ENCODE measurements around the gene TBX20. TPM values are rescaled to one million over a fixed set of nuclear protein-coding genes. Genes with fewer than 3 reads are reported as not detected.

Gene TBX20
- total RNA-seq (1.5 TPM), polyA plus RNA-seq (under 1 TPM in 1 of 4 donors, not detected in 3; 0.12 TPM)

- Mint-ChIP-seq H3K4me1 (peaks cover 12 to 33% (median 27%) of the 10 kb centered on the region in 4 donors), H3K4me3 (peak within 1 kb of the TSS; percentile 79 to 86 (median 84)), H3K9me3 (peaks cover 0 to 10% (median 0%) of the 10 kb centered on the region in 7 donors), H3K27ac (peak within 1 kb of the TSS in 1 of 3 donors; percentile 20), H3K27me3 (peaks cover 88% of the 10 kb centered on the region), H3K36me3 (no peaks in the 10 kb centered on the region)
- no peaks in the 10 kb centered on the region for H3K9me3 ChIP-seq (ENCODE audit: control insufficient read depth in 2 of 2, low read length in 2 of 2)
- H3K4me1 ChIP-seq (ENCODE audit: control insufficient read depth, insufficient read depth, low read length, poor library complexity, severe bottlenecking): peaks cover 13% of the 10 kb centered on the region
- H3K27me3 ChIP-seq (ENCODE audit: control insufficient read depth, insufficient read depth, low read length): peaks cover 61% of the 10 kb centered on the region
- H3K36me3 ChIP-seq (ENCODE audit: control insufficient read depth, insufficient read depth, low read length): no peaks in the 10 kb centered on the region
- H3K27ac ChIP-seq (ENCODE audit: insufficient read depth, low read length, poor library complexity, severe bottlenecking): no peak within 1 kb of the TSS
- ATAC-seq (ENCODE audit: low read depth in 2 of 2): peak; percentile 46 to 68
- DNase-seq: peak; percentile 5 to 60 (median 30)
- H3K4me3 ChIP-seq (ENCODE audit: low read depth, low read length): peak within 1 kb of the TSS; percentile 37
Measured at GRCh38 chr7:35253710-35254495, at the start of gene TBX20. Gene TBX20 (minus strand): TSS chr7:35254100. CDS start chr7:35253620, 480 bp downstream.

- Mint-ChIP-seq H3K9me3 (peaks cover 0 to 10% (median 0%) of the 10 kb centered on the region in 7 donors), H3K36me3 (no peaks in the 10 kb centered on the region), H3K27me3 (peaks cover 9% of the 10 kb centered on the region), H3K4me1 (no peaks in the 10 kb centered on the region), H3K4me3 (no peak overlapping the region), H3K27ac (no peak overlapping the region)
- H3K4me3 ChIP-seq (ENCODE audit: low read depth, low read length): no peak overlapping the region
- ATAC-seq (ENCODE audit: low read depth in 2 of 2): no peak
- no peaks in the 10 kb centered on the region for H3K4me1 ChIP-seq (ENCODE audit: control insufficient read depth, insufficient read depth, low read length, poor library complexity, severe bottlenecking)
- H3K36me3 ChIP-seq (ENCODE audit: control insufficient read depth, insufficient read depth, low read length): no peaks in the 10 kb centered on the region
- H3K27ac ChIP-seq (ENCODE audit: insufficient read depth, low read length, poor library complexity, severe bottlenecking): no peak overlapping the region
- DNase-seq: no peak
- peaks cover 7% of the 10 kb centered on the region for H3K27me3 ChIP-seq (ENCODE audit: control insufficient read depth, insufficient read depth, low read length)
- no peaks in the 10 kb centered on the region for H3K9me3 ChIP-seq (ENCODE audit: control insufficient read depth in 2 of 2, low read length in 2 of 2)
Measured at GRCh38 chr7:35289376-35289775, 35.5 kb upstream of the TBX20 start.

- H3K36me3 Mint-ChIP-seq: no peaks in the 10 kb centered on the region
- Histone ChIP-seq H3K4me3 (ENCODE audit: low read depth, low read length) (no peak overlapping the region), H3K4me1 (ENCODE audit: control insufficient read depth, insufficient read depth, low read length, poor library complexity, severe bottlenecking) (no peaks in the 10 kb centered on the region), H3K27ac (ENCODE audit: insufficient read depth, low read length, poor library complexity, severe bottlenecking) (no peak overlapping the region), H3K27me3 (ENCODE audit: control insufficient read depth, insufficient read depth, low read length) (peaks cover 8% of the 10 kb centered on the region), H3K9me3 (ENCODE audit: control insufficient read depth in 2 of 2, low read length in 2 of 2) (no peaks in the 10 kb centered on the region), H3K36me3 (ENCODE audit: control insufficient read depth, insufficient read depth, low read length) (no peaks in the 10 kb centered on the region)
- no peak overlapping the region for H3K27ac Mint-ChIP-seq
- peaks cover 16% of the 10 kb centered on the region for H3K27me3 Mint-ChIP-seq
- no peak for ATAC-seq (ENCODE audit: low read depth in 2 of 2)
- H3K4me1 Mint-ChIP-seq: no peaks in the 10 kb centered on the region
- peaks cover 0 to 10% (median 0%) of the 10 kb centered on the region in 7 donors for H3K9me3 Mint-ChIP-seq
- DNase-seq: no peak
- no peak overlapping the region for H3K4me3 Mint-ChIP-seq
Measured at GRCh38 chr7:35286986-35287385, 33.1 kb upstream of the TBX20 start.

GRCh38 chr7:35286422-35286821 lies 32.5 kb upstream of the TBX20 start:
- Mint-ChIP-seq H3K9me3 (peaks cover 0 to 10% (median 0%) of the 10 kb centered on the region in 7 donors), H3K4me1 (no peaks in the 10 kb centered on the region), H3K4me3 (no peak overlapping the region), H3K27ac (no peak overlapping the region), H3K36me3 (no peaks in the 10 kb centered on the region), H3K27me3 (peaks cover 16% of the 10 kb centered on the region)
- no peak overlapping the region for H3K27ac ChIP-seq (ENCODE audit: insufficient read depth, low read length, poor library complexity, severe bottlenecking)
- ATAC-seq (ENCODE audit: low read depth in 2 of 2) (no peak), DNase-seq (no peak)
- no peaks in the 10 kb centered on the region for H3K9me3 ChIP-seq (ENCODE audit: control insufficient read depth in 2 of 2, low read length in 2 of 2)
- peaks cover 8% of the 10 kb centered on the region for H3K27me3 ChIP-seq (ENCODE audit: control insufficient read depth, insufficient read depth, low read length)
- H3K4me3 ChIP-seq (ENCODE audit: low read depth, low read length): no peak overlapping the region
- no peaks in the 10 kb centered on the region for H3K4me1 ChIP-seq (ENCODE audit: control insufficient read depth, insufficient read depth, low read length, poor library complexity, severe bottlenecking)
- H3K36me3 ChIP-seq (ENCODE audit: control insufficient read depth, insufficient read depth, low read length): no peaks in the 10 kb centered on the region

- Histone ChIP-seq H3K27me3 (ENCODE audit: control insufficient read depth, insufficient read depth, low read length) (peaks cover 8% of the 10 kb centered on the region), H3K36me3 (ENCODE audit: control insufficient read depth, insufficient read depth, low read length) (no peaks in the 10 kb centered on the region), H3K4me3 (ENCODE audit: low read depth, low read length) (no peak overlapping the region), H3K4me1 (ENCODE audit: control insufficient read depth, insufficient read depth, low read length, poor library complexity, severe bottlenecking) (no peaks in the 10 kb centered on the region), H3K27ac (ENCODE audit: insufficient read depth, low read length, poor library complexity, severe bottlenecking) (no peak overlapping the region), H3K9me3 (ENCODE audit: control insufficient read depth in 2 of 2, low read length in 2 of 2) (no peaks in the 10 kb centered on the region)
- DNase-seq (no peak), ATAC-seq (ENCODE audit: low read depth in 2 of 2) (no peak)
- Mint-ChIP-seq H3K4me3 (no peak overlapping the region), H3K27me3 (peaks cover 20% of the 10 kb centered on the region), H3K4me1 (no peaks in the 10 kb centered on the region), H3K36me3 (no peaks in the 10 kb centered on the region), H3K27ac (no peak overlapping the region), H3K9me3 (peaks cover 0 to 10% (median 0%) of the 10 kb centered on the region in 7 donors)
Measured at GRCh38 chr7:35285799-35286198, 31.9 kb upstream of the TBX20 start.

GRCh38 chr7:35280902-35281301 lies 27.0 kb upstream of the TBX20 start:
- ATAC-seq (ENCODE audit: low read depth in 2 of 2): no peak
- H3K4me1 Mint-ChIP-seq: no peaks in the 10 kb centered on the region
- H3K27ac Mint-ChIP-seq: no peak overlapping the region
- peaks cover 6% of the 10 kb centered on the region for H3K27me3 ChIP-seq (ENCODE audit: control insufficient read depth, insufficient read depth, low read length)
- no peak overlapping the region for H3K27ac ChIP-seq (ENCODE audit: insufficient read depth, low read length, poor library complexity, severe bottlenecking)
- peaks cover 0 to 2% (median 0%) of the 10 kb centered on the region in 7 donors for H3K9me3 Mint-ChIP-seq
- H3K4me3 ChIP-seq (ENCODE audit: low read depth, low read length): no peak overlapping the region
- H3K4me3 Mint-ChIP-seq: no peak overlapping the region
- no peak for DNase-seq
- no peaks in the 10 kb centered on the region for H3K36me3 Mint-ChIP-seq
- no peaks in the 10 kb centered on the region for H3K9me3 ChIP-seq (ENCODE audit: control insufficient read depth in 2 of 2, low read length in 2 of 2)
- no peaks in the 10 kb centered on the region for H3K4me1 ChIP-seq (ENCODE audit: control insufficient read depth, insufficient read depth, low read length, poor library complexity, severe bottlenecking)
- H3K36me3 ChIP-seq (ENCODE audit: control insufficient read depth, insufficient read depth, low read length): no peaks in the 10 kb centered on the region
- peaks cover 24% of the 10 kb centered on the region for H3K27me3 Mint-ChIP-seq

GRCh38 chr7:35277359-35277758 lies 23.5 kb upstream of the TBX20 start:
- H3K36me3 Mint-ChIP-seq: no peaks in the 10 kb centered on the region
- Histone ChIP-seq H3K4me1 (ENCODE audit: control insufficient read depth, insufficient read depth, low read length, poor library complexity, severe bottlenecking) (no peaks in the 10 kb centered on the region), H3K36me3 (ENCODE audit: control insufficient read depth, insufficient read depth, low read length) (no peaks in the 10 kb centered on the region), H3K9me3 (ENCODE audit: control insufficient read depth in 2 of 2, low read length in 2 of 2) (no peaks in the 10 kb centered on the region), H3K27me3 (ENCODE audit: control insufficient read depth, insufficient read depth, low read length) (peaks cover 4% of the 10 kb centered on the region), H3K4me3 (ENCODE audit: low read depth, low read length) (no peak overlapping the region), H3K27ac (ENCODE audit: insufficient read depth, low read length, poor library complexity, severe bottlenecking) (no peak overlapping the region)
- no peak overlapping the region for H3K4me3 Mint-ChIP-seq
- DNase-seq: no peak
- no peak overlapping the region for H3K27ac Mint-ChIP-seq
- peaks cover 23% of the 10 kb centered on the region for H3K27me3 Mint-ChIP-seq
- H3K4me1 Mint-ChIP-seq: no peaks in the 10 kb centered on the region
- H3K9me3 Mint-ChIP-seq: peaks cover 0 to 2% (median 0%) of the 10 kb centered on the region in 7 donors
- no peak for ATAC-seq (ENCODE audit: low read depth in 2 of 2)

- H3K27me3 ChIP-seq (ENCODE audit: control insufficient read depth, insufficient read depth, low read length): peaks cover 8% of the 10 kb centered on the region
- H3K36me3 ChIP-seq (ENCODE audit: control insufficient read depth, insufficient read depth, low read length): no peaks in the 10 kb centered on the region
- H3K9me3 ChIP-seq (ENCODE audit: control insufficient read depth in 2 of 2, low read length in 2 of 2): no peaks in the 10 kb centered on the region
- Mint-ChIP-seq H3K36me3 (no peaks in the 10 kb centered on the region), H3K4me1 (no peaks in the 10 kb centered on the region), H3K27me3 (peaks cover 24% of the 10 kb centered on the region), H3K9me3 (no peaks in the 10 kb centered on the region), H3K4me3 (no peak overlapping the region), H3K27ac (no peak overlapping the region)
- DNase-seq: no peak
- no peak overlapping the region for H3K4me3 ChIP-seq (ENCODE audit: low read depth, low read length)
- no peaks in the 10 kb centered on the region for H3K4me1 ChIP-seq (ENCODE audit: control insufficient read depth, insufficient read depth, low read length, poor library complexity, severe bottlenecking)
- no peak overlapping the region for H3K27ac ChIP-seq (ENCODE audit: insufficient read depth, low read length, poor library complexity, severe bottlenecking)
- no peak for ATAC-seq (ENCODE audit: low read depth in 2 of 2)
Measured at GRCh38 chr7:35272246-35272645, 18.3 kb upstream of the TBX20 start.

Measured in CD4-positive, CD25-positive, alpha-beta regulatory T cell (primary cell).